SU-DHL-6 (cell line): ENCODE results near the gene ADIPOR2.

Source experiments
- H2AFZ ChIP-seq: fragments of 200-600 bp; sonication (generic); 2 replicates; pipeline ENCODE4 v1.6.1; 2014; ENCODE audit warnings: low read depth, mild to moderate bottlenecking, moderate library complexity, mixed read lengths, antibody characterized with exemption, low read length; ENCODE audit not compliant: severe bottlenecking
- H3F3A ChIP-seq: fragments of 200-600 bp; shearing (Covaris generic); 2 replicates; pipeline ENCODE4 v1.6.0; 2016; ENCODE audit warnings: antibody characterized with exemption, mild to moderate bottlenecking; ENCODE audit not compliant: insufficient read depth
- H3K27ac ChIP-seq: fragments of 200-600 bp; sonication (generic); 2 replicates; pipeline ENCODE4 v1.5.1; 2016; ENCODE audit warnings: low read depth, mild to moderate bottlenecking, low read length, moderate library complexity, mixed read lengths
- H3K27me3 ChIP-seq: fragments of 200-600 bp; sonication (generic), shearing (Covaris generic); 2 replicates; pipeline ENCODE4 v1.6.0; 2014; ENCODE audit warnings: mild to moderate bottlenecking, low read length
- H3K36me3 ChIP-seq: fragments of 200-600 bp; sonication (generic); 2 replicates; pipeline ENCODE4 v1.6.1; 2014; ENCODE audit warnings: mild to moderate bottlenecking, low read length, mixed read lengths
- H3K4me2 ChIP-seq: fragments of 300-600, 200-600 bp; shearing (Covaris generic), sonication (generic); 2 replicates; pipeline ENCODE4 v1.6.0; 2014; ENCODE audit warnings: low read length, low read depth, mild to moderate bottlenecking; ENCODE audit not compliant: poor library complexity, severe bottlenecking
- H3K4me3 ChIP-seq: fragments of 200-600 bp; sonication (generic); 2 replicates; pipeline ENCODE4 v1.5.1; 2014; ENCODE audit warnings: antibody characterized with exemption, low read length, mild to moderate bottlenecking, mixed read lengths; ENCODE audit not compliant: insufficient read depth, poor library complexity, severe bottlenecking
- H3K79me2 ChIP-seq: fragments of 200-600 bp; sonication (generic); 2 replicates; pipeline ENCODE4 v1.6.1; 2014; ENCODE audit warnings: mild to moderate bottlenecking, low read length, moderate library complexity; ENCODE audit not compliant: insufficient read depth
- H3K9ac ChIP-seq: fragments of 200-600 bp; sonication (generic); 2 replicates; pipeline ENCODE4 v1.7.0; 2014; ENCODE audit warnings: mild to moderate bottlenecking, low read length
- H3K9me2 ChIP-seq: fragments of 200-600 bp; sonication (generic); replicated peaks from 2 replicates; pipeline ENCODE4 v1.6.1; 2014; ENCODE audit warnings: low read length; ENCODE audit not compliant: insufficient read depth
- H3K9me3 ChIP-seq: fragments of 200-600 bp; sonication (generic); 2 replicates; pipeline ENCODE4 v1.6.1; 2014; ENCODE audit warnings: low read length, mixed read lengths; ENCODE audit not compliant: insufficient read depth
- H4K20me1 ChIP-seq: fragments of 200-600 bp; sonication (generic); 2 replicates; pipeline ENCODE4 v1.6.1; 2014; ENCODE audit warnings: low read depth, mild to moderate bottlenecking, antibody characterized with exemption, low read length, moderate library complexity, mixed read lengths
- EZH2phosphoT487 ChIP-seq: fragments of 200-600 bp; sonication (generic), shearing (Covaris generic); conservative IDR thresholded peaks from 2 replicates; pipeline ENCODE4 v1.6.1; 2018; ENCODE audit warnings: mild to moderate bottlenecking, antibody characterized with exemption, low read length, moderate library complexity, mixed read lengths
- TF ChIP-seq, protein P1 (sequence below): fragments of 200-600 bp; sonication (generic); IDR thresholded peaks from one replicate; pipeline ENCODE4 v1.5.1; 2017; ENCODE audit warnings: antibody characterized with exemption, mild to moderate bottlenecking, low read length, moderate library complexity; ENCODE audit not compliant: insufficient read depth, poor library complexity, severe bottlenecking

Gene ADIPOR2

DNA sequence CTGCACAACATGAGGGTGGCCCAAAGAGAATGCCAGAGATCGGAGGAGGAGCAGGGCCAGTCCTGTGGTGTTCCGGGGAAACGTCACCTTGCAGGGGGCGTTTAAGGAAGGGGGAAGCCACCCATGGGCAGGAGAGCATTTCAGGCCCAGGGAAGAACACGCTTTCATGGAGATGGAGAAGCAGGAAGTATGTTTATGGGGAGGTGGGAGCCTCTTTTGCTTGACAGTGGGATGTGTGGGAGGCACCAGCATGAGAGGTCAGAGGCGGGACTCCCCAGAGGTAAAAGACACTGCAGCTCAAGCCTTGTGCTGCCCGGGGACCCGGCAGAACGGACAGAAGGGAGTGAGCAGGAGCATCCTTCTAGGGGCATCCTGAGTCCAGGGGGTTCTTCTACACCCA is 128.2 kb downstream of the ADIPOR2 start:
- no peaks in the 10 kb centered on the region for H3K79me2 ChIP-seq
- H3K9me2 ChIP-seq = no peaks in the 10 kb centered on the region
- no peaks in the 10 kb centered on the region for H3K36me3 ChIP-seq
- H3K4me3 ChIP-seq = no peak overlapping the region
- H3K9me3 ChIP-seq = no peaks in the 10 kb centered on the region
- TF ChIP-seq EZH2phosphoT487 = no peak
- TF ChIP-seq, protein P1, sequence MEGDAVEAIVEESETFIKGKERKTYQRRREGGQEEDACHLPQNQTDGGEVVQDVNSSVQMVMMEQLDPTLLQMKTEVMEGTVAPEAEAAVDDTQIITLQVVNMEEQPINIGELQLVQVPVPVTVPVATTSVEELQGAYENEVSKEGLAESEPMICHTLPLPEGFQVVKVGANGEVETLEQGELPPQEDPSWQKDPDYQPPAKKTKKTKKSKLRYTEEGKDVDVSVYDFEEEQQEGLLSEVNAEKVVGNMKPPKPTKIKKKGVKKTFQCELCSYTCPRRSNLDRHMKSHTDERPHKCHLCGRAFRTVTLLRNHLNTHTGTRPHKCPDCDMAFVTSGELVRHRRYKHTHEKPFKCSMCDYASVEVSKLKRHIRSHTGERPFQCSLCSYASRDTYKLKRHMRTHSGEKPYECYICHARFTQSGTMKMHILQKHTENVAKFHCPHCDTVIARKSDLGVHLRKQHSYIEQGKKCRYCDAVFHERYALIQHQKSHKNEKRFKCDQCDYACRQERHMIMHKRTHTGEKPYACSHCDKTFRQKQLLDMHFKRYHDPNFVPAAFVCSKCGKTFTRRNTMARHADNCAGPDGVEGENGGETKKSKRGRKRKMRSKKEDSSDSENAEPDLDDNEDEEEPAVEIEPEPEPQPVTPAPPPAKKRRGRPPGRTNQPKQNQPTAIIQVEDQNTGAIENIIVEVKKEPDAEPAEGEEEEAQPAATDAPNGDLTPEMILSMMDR = no peak
- no peak overlapping the region for H3K4me2 ChIP-seq
- H3K9ac ChIP-seq = no peak overlapping the region
- H2AFZ ChIP-seq = no peak overlapping the region
- H3K27ac ChIP-seq = no peak overlapping the region
- no peaks in the 10 kb centered on the region for H4K20me1 ChIP-seq
- H3F3A ChIP-seq = no peaks in the 10 kb centered on the region
- no peaks in the 10 kb centered on the region for H3K27me3 ChIP-seq

DNA sequence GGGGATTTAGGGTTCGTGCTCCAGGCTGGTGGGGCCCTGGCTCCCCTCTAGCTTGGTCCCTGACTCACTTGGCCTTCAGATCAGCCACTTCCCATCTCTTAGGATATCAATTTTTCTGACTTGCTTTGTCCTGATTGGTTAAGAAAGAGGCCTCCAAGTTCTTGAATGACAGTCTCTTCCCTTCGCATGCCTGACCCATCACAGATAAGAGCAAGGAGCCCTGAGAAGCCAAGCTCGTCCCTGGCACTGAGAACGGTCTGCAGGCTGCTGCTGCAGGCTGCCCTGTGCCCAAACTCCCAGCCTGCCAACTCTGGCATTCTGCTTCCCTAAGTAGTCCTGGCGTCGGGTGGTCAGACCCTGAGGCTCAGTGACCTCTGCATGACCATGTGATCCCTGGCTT is 128.7 kb downstream of the ADIPOR2 start:
- Histone ChIP-seq H3F3A (no peaks in the 10 kb centered on the region), H3K79me2 (no peaks in the 10 kb centered on the region), H3K4me3 (no peak overlapping the region), H3K9ac (no peak overlapping the region), H3K9me3 (no peaks in the 10 kb centered on the region), H3K27ac (no peak overlapping the region), H3K9me2 (no peaks in the 10 kb centered on the region), H4K20me1 (no peaks in the 10 kb centered on the region), H3K36me3 (no peaks in the 10 kb centered on the region), H3K27me3 (no peaks in the 10 kb centered on the region), H3K4me2 (no peak overlapping the region), H2AFZ (no peak overlapping the region)
- no peak for TF ChIP-seq EZH2phosphoT487
- TF ChIP-seq, protein P1 = no peak

DNA sequence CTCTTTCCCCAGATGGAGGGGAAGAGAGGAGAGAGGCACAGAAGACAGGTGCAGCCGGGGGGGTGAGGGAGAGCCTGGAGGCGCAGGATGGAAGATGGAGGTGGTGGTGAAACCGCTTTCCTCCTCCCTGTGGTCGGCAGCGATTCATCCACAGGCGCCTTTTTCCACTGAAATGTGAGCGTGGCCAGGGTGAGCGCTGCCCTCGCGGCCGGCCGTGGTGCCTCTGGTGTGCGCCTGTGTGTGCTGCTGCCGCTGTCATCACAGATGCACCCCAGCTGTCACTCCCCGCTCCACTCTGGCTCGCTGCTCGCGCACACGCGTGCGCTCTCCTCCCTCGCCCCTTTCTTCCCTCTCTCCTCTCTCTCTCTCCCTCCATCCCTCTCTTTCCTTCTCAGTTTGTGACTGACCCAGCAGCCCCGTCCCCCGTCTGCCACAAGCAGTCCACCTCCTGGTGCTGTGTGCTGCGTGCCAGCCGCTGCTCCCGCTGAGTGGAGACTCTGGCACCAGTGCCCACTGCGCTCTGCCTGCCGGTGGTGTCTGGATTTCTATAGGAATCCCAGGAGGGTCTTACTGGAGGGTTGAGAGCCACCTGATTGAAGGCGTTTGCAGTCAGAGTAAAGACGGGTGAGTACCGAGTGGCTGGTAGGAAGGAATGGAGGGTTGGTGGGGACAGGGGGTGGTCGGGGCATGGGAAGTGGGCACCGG is 129.5 kb downstream of the ADIPOR2 start, which contains the start of gene LRTM2:
TSS of gene LRTM2 (plus strand) at position 375 of the 705 bp plus-strand sequence. CDS start 7,584 bp downstream, outside the sequence.
- H2AFZ ChIP-seq = no peak within 1 kb of the TSS
- no peaks in the 10 kb centered on the region for H3K9me3 ChIP-seq
- H3K79me2 ChIP-seq = no peaks in the 10 kb centered on the region
- no peak within 1 kb of the TSS for H3K4me3 ChIP-seq
- no peaks in the 10 kb centered on the region for H3F3A ChIP-seq
- H3K4me2 ChIP-seq = no peak within 1 kb of the TSS
- no peaks in the 10 kb centered on the region for H4K20me1 ChIP-seq
- TF ChIP-seq, protein P1 = no peak
- no peak for TF ChIP-seq EZH2phosphoT487
- no peaks in the 10 kb centered on the region for H3K27me3 ChIP-seq
- H3K9me2 ChIP-seq = no peaks in the 10 kb centered on the region
- no peak within 1 kb of the TSS for H3K9ac ChIP-seq
- H3K27ac ChIP-seq = no peak within 1 kb of the TSS
- H3K36me3 ChIP-seq = no peaks in the 10 kb centered on the region
